Sigmoid colon (tissue), 7 donors: ENCODE data around the gene NRXN3. TPM values are rescaled to one million over a fixed set of nuclear protein-coding genes. Genes with fewer than 3 reads are reported as not detected.

Experiments
- DNase-seq: peaks from one replicate; pipeline ENCODE4 v3.0.0-alpha.2; 2019
- H3K27ac ChIP-seq, 4 donors: fragments of 200-600 bp; sonication (generic); one replicate each; pipeline ENCODE4 v1.5.1; 2016 to 2019; ENCODE audit warnings: mild to moderate bottlenecking in 1 of 4
- H3K27me3 ChIP-seq, 3 donors: fragments of 200-600 bp; sonication (generic); one replicate each; pipeline ENCODE4 v1.5.1; 2019; ENCODE audit warnings: mild to moderate bottlenecking in 1 of 3
- H3K36me3 ChIP-seq, 4 donors: fragments of 200-600 bp; sonication (generic); one replicate each; pipeline ENCODE4 v1.5.1; 2016 to 2019
- H3K4me1 ChIP-seq, 4 donors: fragments of 200-600 bp; sonication (generic); one replicate each; pipeline ENCODE4 v1.5.1; 2017 to 2019
- H3K4me3 ChIP-seq, 4 donors: fragments of 200-600 bp; sonication (generic); one replicate each; pipeline ENCODE4 v1.5.1; 2017 to 2019; ENCODE audit warnings: mild to moderate bottlenecking in 2 of 4, moderate library complexity in 1 of 4
- H3K9me3 ChIP-seq, 4 donors: fragments of 200-600 bp in 3 of 4; sonication (generic) in 3 of 4; one replicate each; pipeline versions ENCODE4 v1.5.1 to v1.6.1; 2013 to 2019
- CTCF ChIP-seq, 4 experiments: fragments of 450-650 bp in 3 of 4; fragments of 200-600 bp in 1 of 4; IDR thresholded peaks; one replicate each; pipeline ENCODE4 v1.5.1; 2016 to 2019; ENCODE audit warnings: antibody characterized with exemption in 4 of 4, mild to moderate bottlenecking in 3 of 4, moderate library complexity in 2 of 4
- EP300 ChIP-seq, 4 donors: sonication (generic); formaldehyde crosslinking; IDR thresholded peaks; one replicate each; pipeline ENCODE4 v1.6.1; 2017; ENCODE audit warnings: antibody characterized with exemption in 4 of 4
- POLR2A ChIP-seq, 2 donors: fragments of 450-650 bp; IDR thresholded peaks; one replicate each; pipeline ENCODE4 v1.6.1; 2016; ENCODE audit warnings: antibody characterized with exemption in 2 of 2, mild to moderate bottlenecking in 2 of 2, moderate library complexity in 2 of 2
- POLR2AphosphoS5 ChIP-seq, 4 donors: sonication (generic); formaldehyde crosslinking; IDR thresholded peaks; one replicate each; pipeline ENCODE4 v1.6.1; 2017; ENCODE audit warnings: antibody characterized with exemption in 4 of 4
- WGBS, 2 donors: extraction: QIAGEN DNeasy Blood & Tissue Kit; methylation state at CpG; one replicate each; pipeline ENCODE4 v1.1.7; 2013; 5-methylcytosine and 5-hydroxymethylcytosine counted together
- intact Hi-C: fragments of 100-400 bp; cut with DNase I; formaldehyde crosslinking; loops from one replicate; pipeline ENCODE4 v1.15.1; 2023
- polyA plus RNA-seq, 3 donors: library from polyadenylated mRNA; stranded (reverse); fragments of 200-250 nt; gene quantifications; one replicate each; pipeline ENCODE4 v1.2.3, GENCODE V29; 2013
- total RNA-seq, 4 donors: library from RNA; depleted of rRNA; stranded (reverse); fragments of >200 nt; gene quantifications; one replicate each; pipeline ENCODE4 v1.1.0, GENCODE V29; 2016
- donor health status: healthy with polysubstance abuse.
- donor health status: Bipolar disorder and iron deficiency.
- donor health status: healthy.

NRXN3 gene
- total and polyA plus RNA-seq, 7 donors = 0.23 to 46.3 (median 23.2) TPM

- no peak overlapping the region for H3K4me3 ChIP-seq
- no peak overlapping the region for H3K27ac ChIP-seq
- intact Hi-C loops = loop anchor here (5.0 kb wide), 1 partner anchor 68 kb away; no protein-coding TSS in a partner anchor
- peaks cover 0 to 6% (median 0%) of the 10 kb centered on the region in 4 donors for H3K36me3 ChIP-seq
- DNase-seq = no peak
- no peaks in the 10 kb centered on the region for H3K27me3 ChIP-seq
- peaks cover 0 to 27% (median 23%) of the 10 kb centered on the region in 4 donors for H3K4me1 ChIP-seq
- TF ChIP-seq POLR2AphosphoS5 (IDR thresholded peaks at IDR 0.05) (no peak), POLR2A (IDR thresholded peaks at IDR 0.05) (no peak), EP300 (IDR thresholded peaks at IDR 0.05) (no peak), CTCF (IDR thresholded peaks at IDR 0.05) (no peak)
- 31 to 51% methylated on average over 1 of the region's 1 CpG for WGBS, 2 donors
- H3K9me3 ChIP-seq = no peaks in the 10 kb centered on the region
Measured at GRCh38 chr14:79299162-79299561, 1129.0 kb downstream of the NRXN3 start.

GRCh38 chr14:79304279-79304678, 1134.1 kb downstream of the NRXN3 start:
- intact Hi-C loops = no loop called here
- no peak for DNase-seq
- TF ChIP-seq CTCF (IDR thresholded peaks at IDR 0.05) = no peak
- no peak for TF ChIP-seq POLR2A (IDR thresholded peaks at IDR 0.05)
- TF ChIP-seq POLR2AphosphoS5 (IDR thresholded peaks at IDR 0.05) = no peak
- TF ChIP-seq EP300 (IDR thresholded peaks at IDR 0.05) = no peak
- H3K9me3 ChIP-seq = no peaks in the 10 kb centered on the region
- peaks cover 0 to 6% (median 0%) of the 10 kb centered on the region in 4 donors for H3K36me3 ChIP-seq
- H3K27me3 ChIP-seq = no peaks in the 10 kb centered on the region
- H3K27ac ChIP-seq = no peak overlapping the region
- H3K4me1 ChIP-seq = peaks cover 0 to 4% (median 0%) of the 10 kb centered on the region in 4 donors
- no peak overlapping the region for H3K4me3 ChIP-seq

DNA sequence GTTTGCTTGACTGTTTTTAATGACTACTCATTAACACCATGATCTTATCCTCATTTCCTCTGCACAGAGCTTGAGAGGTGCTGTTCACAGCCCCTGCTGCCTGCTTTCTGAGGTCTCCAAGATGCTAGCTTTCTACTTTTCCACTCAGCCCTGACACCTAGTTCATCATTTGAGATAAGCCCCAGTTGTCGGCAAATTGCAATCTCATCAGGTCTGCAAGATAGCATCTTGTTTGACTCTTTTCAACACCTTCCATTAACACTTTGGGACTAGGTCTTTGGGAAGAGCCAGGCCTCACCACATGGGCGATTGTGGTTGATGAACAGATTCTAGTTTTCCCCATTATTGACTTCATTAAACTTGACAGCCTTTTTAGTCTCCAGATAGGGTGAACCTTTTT, 1136.4 kb downstream of the NRXN3 start:
- TF ChIP-seq CTCF (IDR thresholded peaks at IDR 0.05) (no peak), POLR2A (IDR thresholded peaks at IDR 0.05) (no peak), EP300 (IDR thresholded peaks at IDR 0.05) (no peak)
- Histone ChIP-seq H3K9me3 (no peaks in the 10 kb centered on the region), H3K4me1 (peaks cover 0 to 4% (median 0%) of the 10 kb centered on the region in 4 donors), H3K27ac (no peak overlapping the region), H3K27me3 (no peaks in the 10 kb centered on the region), H3K36me3 (no peaks in the 10 kb centered on the region), H3K4me3 (no peak overlapping the region)
- DNase-seq = no peak
- intact Hi-C loops = no loop called here
- WGBS, 2 donors = 49 to 73% methylated on average over 2 of the region's 2 CpGs

- Histone ChIP-seq H3K9me3 (no peaks in the 10 kb centered on the region), H3K27ac (no peak overlapping the region), H3K36me3 (no peaks in the 10 kb centered on the region), H3K4me1 (peaks cover 1 to 13% (median 7%) of the 10 kb centered on the region in 4 donors), H3K4me3 (no peak overlapping the region), H3K27me3 (no peaks in the 10 kb centered on the region)
- 60 to 72% methylated on average over 7 of the region's 7 CpGs for WGBS, 2 donors
- no peak for DNase-seq
- no peak for TF ChIP-seq CTCF (IDR thresholded peaks at IDR 0.05)
- no peak for TF ChIP-seq EP300 (IDR thresholded peaks at IDR 0.05)
- intact Hi-C loops = no loop called here
Measured at GRCh38 chr14:79318371-79318770, 1148.2 kb downstream of the NRXN3 start.

GRCh38 chr14:79320561-79320960, 1150.4 kb downstream of the NRXN3 start:
- Histone ChIP-seq H3K27me3 (no peaks in the 10 kb centered on the region), H3K9me3 (no peaks in the 10 kb centered on the region), H3K36me3 (no peaks in the 10 kb centered on the region), H3K4me3 (no peak overlapping the region), H3K27ac (no peak overlapping the region), H3K4me1 (peaks cover 1 to 25% (median 7%) of the 10 kb centered on the region in 4 donors)
- intact Hi-C loops = no loop called here
- no peak for DNase-seq
- WGBS, 2 donors = 58 to 65% methylated on average over 1 of the region's 1 CpG
- no peak for TF ChIP-seq EP300 (IDR thresholded peaks at IDR 0.05)
- TF ChIP-seq POLR2AphosphoS5 (IDR thresholded peaks at IDR 0.05) = no peak
- no peak for TF ChIP-seq POLR2A (IDR thresholded peaks at IDR 0.05)
- TF ChIP-seq CTCF (IDR thresholded peaks at IDR 0.05) = no peak
